Colonic mucosa (tissue), 4 donors: Measurements from ENCODE around the gene GAN. TPM values are rescaled to one million over a fixed set of nuclear protein-coding genes. Genes with fewer than 3 reads are reported as not detected.
"Not testable (repeated sequence)": the region's sequence is repeated elsewhere in the genome, so short reads cannot be mapped to it uniquely, and the experiment has no call there.

Source experiments
- DNase-seq: peaks from one replicate; pipeline ENCODE4 v3.0.0-alpha.2; 2020
- H3K27ac ChIP-seq: fragments of 200-600 bp; one replicate; pipeline ENCODE4 v1.8.0; 2021
- H3K27me3 ChIP-seq: fragments of 200-600 bp; one replicate; pipeline ENCODE4 v1.8.0; 2021
- H3K36me3 ChIP-seq: fragments of 200-600 bp; one replicate; pipeline ENCODE4 v1.8.0; 2021
- H3K4me1 ChIP-seq: fragments of 200-600 bp; one replicate; pipeline ENCODE4 v1.8.0; 2021; ENCODE audit warnings: mild to moderate bottlenecking
- H3K4me3 ChIP-seq: fragments of 200-600 bp; one replicate; pipeline ENCODE4 v1.8.0; 2021
- H3K9ac ChIP-seq, 2 donors: one replicate each; pipeline ENCODE4 v1.7.0; 2013; ENCODE audit warnings: control low read depth in 2 of 2, low read depth in 2 of 2, low read length in 2 of 2
- H3K9me3 ChIP-seq: fragments of 200-600 bp; one replicate; pipeline ENCODE4 v1.8.0; 2021
- intact Hi-C: fragments of 100-400 bp; cut with DNase I; formaldehyde crosslinking; loops from one replicate; pipeline ENCODE4 v1.14.1; 2022
- total RNA-seq, 2 donors: library from RNA; stranded (reverse); fragmentation: NEBNext Ultra II Directional in 1 of 2; extraction: Animal tissue kit (Norgen Biotek cat#: 25700) in 1 of 2; gene quantifications; one replicate each; pipeline ENCODE4 v1.2.1, GENCODE V29; 2021
- TF ChIP-seq, protein P1 (sequence below): fragments of 200-600 bp; IDR thresholded peaks from one replicate; pipeline ENCODE4 v1.8.0; 2022; ENCODE audit warnings: antibody characterized with exemption, mild to moderate bottlenecking
- donor health status: healthy.
- donor health status: DM: no; HTN: no; CAD: no.
- donor health status: DM: no; HTN: no; CAD: no.

GAN gene
- total RNA-seq, 2 donors from 2014 or later: 13.6 to 21.5 TPM

DNA sequence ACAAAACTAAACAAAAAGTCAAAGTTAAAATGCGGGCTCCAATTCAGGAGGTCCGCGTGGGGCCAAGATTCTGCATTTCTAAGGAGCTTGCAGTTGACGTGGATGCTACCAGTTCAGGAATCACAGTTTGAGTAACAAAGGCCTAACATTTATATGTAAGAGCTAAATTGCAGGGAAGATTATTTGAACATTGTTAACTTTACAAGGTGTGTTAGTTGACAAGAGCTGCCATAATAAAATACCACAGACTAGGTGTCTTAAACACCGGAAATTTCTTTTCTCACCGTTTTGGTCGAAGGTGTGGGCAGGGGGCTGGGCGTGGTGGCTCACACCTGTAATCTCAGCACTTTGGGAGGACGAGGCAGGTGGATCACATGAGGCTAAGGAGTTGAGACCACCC is 105.0 kb downstream of the GAN start:
- no peaks in the 10 kb centered on the region for H3K4me1 ChIP-seq
- H3K4me3 ChIP-seq: no peak overlapping the region
- H3K9me3 ChIP-seq: no peaks in the 10 kb centered on the region
- TF ChIP-seq, protein P1, sequence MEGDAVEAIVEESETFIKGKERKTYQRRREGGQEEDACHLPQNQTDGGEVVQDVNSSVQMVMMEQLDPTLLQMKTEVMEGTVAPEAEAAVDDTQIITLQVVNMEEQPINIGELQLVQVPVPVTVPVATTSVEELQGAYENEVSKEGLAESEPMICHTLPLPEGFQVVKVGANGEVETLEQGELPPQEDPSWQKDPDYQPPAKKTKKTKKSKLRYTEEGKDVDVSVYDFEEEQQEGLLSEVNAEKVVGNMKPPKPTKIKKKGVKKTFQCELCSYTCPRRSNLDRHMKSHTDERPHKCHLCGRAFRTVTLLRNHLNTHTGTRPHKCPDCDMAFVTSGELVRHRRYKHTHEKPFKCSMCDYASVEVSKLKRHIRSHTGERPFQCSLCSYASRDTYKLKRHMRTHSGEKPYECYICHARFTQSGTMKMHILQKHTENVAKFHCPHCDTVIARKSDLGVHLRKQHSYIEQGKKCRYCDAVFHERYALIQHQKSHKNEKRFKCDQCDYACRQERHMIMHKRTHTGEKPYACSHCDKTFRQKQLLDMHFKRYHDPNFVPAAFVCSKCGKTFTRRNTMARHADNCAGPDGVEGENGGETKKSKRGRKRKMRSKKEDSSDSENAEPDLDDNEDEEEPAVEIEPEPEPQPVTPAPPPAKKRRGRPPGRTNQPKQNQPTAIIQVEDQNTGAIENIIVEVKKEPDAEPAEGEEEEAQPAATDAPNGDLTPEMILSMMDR: no peak
- no peak overlapping the region for H3K9ac ChIP-seq
- no peaks in the 10 kb centered on the region for H3K36me3 ChIP-seq
- H3K27ac ChIP-seq: no peak overlapping the region
- intact Hi-C loops: no loop called here
- DNase-seq: no peak
- no peaks in the 10 kb centered on the region for H3K27me3 ChIP-seq

DNA sequence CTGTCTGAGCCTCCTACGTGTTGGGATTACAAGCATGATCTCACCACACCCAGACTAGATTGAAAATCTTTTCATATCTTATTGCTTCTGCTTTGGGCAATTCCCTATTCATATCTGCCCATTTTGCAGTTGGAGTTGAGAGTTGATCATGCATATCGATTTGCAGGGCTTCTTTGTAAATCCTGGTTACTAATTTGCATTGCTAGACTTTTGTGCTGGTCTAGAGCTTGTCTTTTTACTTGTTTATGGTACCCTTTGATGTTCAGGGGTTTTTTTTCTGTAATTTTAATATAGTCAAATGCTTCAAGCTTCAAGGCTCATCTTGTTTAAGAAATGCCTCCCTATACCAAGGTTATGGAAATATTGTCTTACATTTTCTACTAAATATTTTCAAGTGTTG is 106.4 kb downstream of the GAN start:
- no peak overlapping the region for H3K4me3 ChIP-seq
- no peaks in the 10 kb centered on the region for H3K9me3 ChIP-seq
- H3K9ac ChIP-seq: no peak overlapping the region
- H3K4me1 ChIP-seq: no peaks in the 10 kb centered on the region
- no peaks in the 10 kb centered on the region for H3K36me3 ChIP-seq
- intact Hi-C loops: no loop called here
- no peak for DNase-seq
- TF ChIP-seq, protein P1: no peak
- H3K27ac ChIP-seq: no peak overlapping the region
- no peaks in the 10 kb centered on the region for H3K27me3 ChIP-seq

- TF ChIP-seq, protein P1: no peak
- H3K4me3 ChIP-seq: no peak overlapping the region
- H3K27me3 ChIP-seq: no peaks in the 10 kb centered on the region
- H3K9ac ChIP-seq: no peak overlapping the region
- DNase-seq: peak; percentile 58
- H3K9me3 ChIP-seq: no peaks in the 10 kb centered on the region
- no peak overlapping the region for H3K27ac ChIP-seq
- H3K4me1 ChIP-seq: no peaks in the 10 kb centered on the region
- no peaks in the 10 kb centered on the region for H3K36me3 ChIP-seq
- intact Hi-C loops: no loop called here
Measured at GRCh38 chr16:81421536-81421935, 106.8 kb downstream of the GAN start.

DNA sequence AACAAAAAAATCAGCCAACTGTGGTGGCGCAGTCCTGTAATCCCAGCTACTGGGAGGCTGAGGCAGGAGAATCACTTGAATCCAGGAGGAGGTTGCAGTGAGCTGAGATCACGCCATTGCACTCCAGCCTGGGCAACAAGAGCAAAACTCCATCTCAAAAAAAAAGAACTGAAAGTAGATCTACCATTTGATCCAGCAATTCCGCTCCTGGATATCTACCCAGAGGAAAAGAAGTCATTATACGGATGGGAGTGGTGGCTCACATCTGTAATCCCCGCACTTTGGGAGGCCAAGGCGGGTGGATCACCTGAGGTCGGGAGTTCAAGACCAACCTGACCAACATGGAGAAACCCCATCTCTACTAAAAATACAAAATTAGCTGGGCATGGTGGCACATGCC is 107.4 kb downstream of the GAN start:
- H3K4me3 ChIP-seq, intact Hi-C loops: not testable (repeated sequence)

GRCh38 chr16:81424771-81425170 is 110.0 kb downstream of the GAN start:
- no peaks in the 10 kb centered on the region for H3K27me3 ChIP-seq
- no peaks in the 10 kb centered on the region for H3K36me3 ChIP-seq
- H3K9me3 ChIP-seq: no peaks in the 10 kb centered on the region
- DNase-seq: no peak
- H3K9ac ChIP-seq: no peak overlapping the region
- no peak overlapping the region for H3K4me3 ChIP-seq
- intact Hi-C loops: no loop called here
- TF ChIP-seq, protein P1: no peak
- H3K27ac ChIP-seq: no peak overlapping the region
- no peaks in the 10 kb centered on the region for H3K4me1 ChIP-seq

More for the DNA sequence above, 107.4 kb downstream of the GAN start:
- not testable (repeated sequence) for H3K4me1 ChIP-seq, H3K27ac ChIP-seq, H3K27me3 ChIP-seq, H3K36me3 ChIP-seq, H3K9me3 ChIP-seq, DNase-seq, H3K9ac ChIP-seq

- no peaks in the 10 kb centered on the region for H3K27me3 ChIP-seq
- intact Hi-C loops: no loop called here
- no peak for DNase-seq
- no peaks in the 10 kb centered on the region for H3K36me3 ChIP-seq
- H3K4me3 ChIP-seq: no peak overlapping the region
- no peaks in the 10 kb centered on the region for H3K9me3 ChIP-seq
- TF ChIP-seq, protein P1: no peak
- H3K4me1 ChIP-seq: no peaks in the 10 kb centered on the region
- no peak overlapping the region for H3K9ac ChIP-seq
- H3K27ac ChIP-seq: no peak overlapping the region
Measured at GRCh38 chr16:81427219-81427618, 112.5 kb downstream of the GAN start.
